ENCODE results near the gene CDHR2.

CDHR2 gene

GRCh38 chr5:176614805-176615478, 65.8 kb downstream of the CDHR2 start:
- no peak for DNase-seq (ENCODE audit: low read depth in 3 of 3, low spot score in 1 of 3)

- no peak for DNase-seq (ENCODE audit: low read depth in 3 of 3, low spot score in 1 of 3)
Measured at GRCh38 chr5:176616511-176616910, 67.4 kb downstream of the CDHR2 start.

- no peak for DNase-seq (ENCODE audit: low read depth in 3 of 3, low spot score in 1 of 3)
Measured at GRCh38 chr5:176618783-176619182, 69.6 kb downstream of the CDHR2 start.

- DNase-seq (ENCODE audit: low read depth in 3 of 3, low spot score in 1 of 3), result peak; percentile 31 to 65 (median 33)
Measured at GRCh38 chr5:176619203-176619568, 70.0 kb downstream of the CDHR2 start.

- DNase-seq (ENCODE audit: low read depth in 3 of 3, low spot score in 1 of 3), result no peak
Measured at GRCh38 chr5:176619569-176620332, 70.6 kb downstream of the CDHR2 start.

GRCh38 chr5:176620333-176620981, 71.3 kb downstream of the CDHR2 start:
- DNase-seq (ENCODE audit: low read depth in 3 of 3, low spot score in 1 of 3), result no peak

GRCh38 chr5:176621661-176622079, 72.5 kb downstream of the CDHR2 start:
- DNase-seq (ENCODE audit: low read depth in 3 of 3, low spot score in 1 of 3), result no peak

- DNase-seq (ENCODE audit: low read depth in 3 of 3, low spot score in 1 of 3), result no peak
Measured at GRCh38 chr5:176624142-176624541, 75.0 kb downstream of the CDHR2 start.

GRCh38 chr5:176624938-176625337, 75.8 kb downstream of the CDHR2 start:
- DNase-seq (ENCODE audit: low read depth in 3 of 3, low spot score in 1 of 3), result no peak

GRCh38 chr5:176625512-176625911, 76.4 kb downstream of the CDHR2 start:
- no peak for DNase-seq (ENCODE audit: low read depth in 3 of 3, low spot score in 1 of 3)

- no peak for DNase-seq (ENCODE audit: low read depth in 3 of 3, low spot score in 1 of 3)
Measured at GRCh38 chr5:176625966-176626875, 77.1 kb downstream of the CDHR2 start.

GRCh38 chr5:176626876-176627236, 77.7 kb downstream of the CDHR2 start:
- DNase-seq (ENCODE audit: low read depth in 3 of 3, low spot score in 1 of 3), result no peak

GRCh38 chr5:176627582-176627981, 78.4 kb downstream of the CDHR2 start:
- no peak for DNase-seq (ENCODE audit: low read depth in 3 of 3, low spot score in 1 of 3)

- no peak for DNase-seq (ENCODE audit: low read depth in 3 of 3, low spot score in 1 of 3)
Measured at GRCh38 chr5:176628406-176629228, 79.5 kb downstream of the CDHR2 start.

- DNase-seq (ENCODE audit: low read depth in 3 of 3, low spot score in 1 of 3), result no peak
Measured at GRCh38 chr5:176629317-176629852, 80.2 kb downstream of the CDHR2 start.

- no peak for DNase-seq (ENCODE audit: low read depth in 3 of 3, low spot score in 1 of 3)
Measured at GRCh38 chr5:176629853-176630680, 80.9 kb downstream of the CDHR2 start, which contains the start of the genes EIF4E1B and SNCB. EIF4E1B (plus strand) TSS chr5:176630675; CDS start chr5:176642788, 12,113 bp downstream. SNCB (minus strand) TSS chr5:176630534; CDS start chr5:176629654, 880 bp downstream.

GRCh38 chr5:176630681-176631222, 81.6 kb downstream of the CDHR2 start:
- DNase-seq (ENCODE audit: low read depth in 3 of 3, low spot score in 1 of 3), result no peak

- no peak for DNase-seq (ENCODE audit: low read depth in 3 of 3, low spot score in 1 of 3)
Measured at GRCh38 chr5:176631383-176632200, 82.5 kb downstream of the CDHR2 start.

Data from stimulated activated CD4-positive, alpha-beta T cell treated with anti-CD3 and anti-CD28 coated beads, TNF-alpha, amount 100 ng/mL, for 1 hour (primary cell).